Tongue (tissue), 2 donors: ENCODE data around the gene STIM1. TPM values are rescaled to one million over a fixed set of nuclear protein-coding genes. Genes with fewer than 3 reads are reported as not detected.
A peak's percentile ranks its signal among the peaks of the same experiment; 100 is the strongest.
"Not testable (repeated sequence)": the region's sequence is repeated elsewhere in the genome, so short reads cannot be mapped to it uniquely, and the experiment has no call there.

Source experiments
- DNase-seq: peaks from one replicate; pipeline ENCODE4 v3.0.0-alpha.2; 2015
- total RNA-seq: library from RNA; depleted of rRNA; stranded (reverse); fragments of >200 nt; gene quantifications from one replicate; pipeline ENCODE4 v1.2.3, GENCODE V29; 2014

STIM1 gene
- 71.0 TPM for total RNA-seq

DNA sequence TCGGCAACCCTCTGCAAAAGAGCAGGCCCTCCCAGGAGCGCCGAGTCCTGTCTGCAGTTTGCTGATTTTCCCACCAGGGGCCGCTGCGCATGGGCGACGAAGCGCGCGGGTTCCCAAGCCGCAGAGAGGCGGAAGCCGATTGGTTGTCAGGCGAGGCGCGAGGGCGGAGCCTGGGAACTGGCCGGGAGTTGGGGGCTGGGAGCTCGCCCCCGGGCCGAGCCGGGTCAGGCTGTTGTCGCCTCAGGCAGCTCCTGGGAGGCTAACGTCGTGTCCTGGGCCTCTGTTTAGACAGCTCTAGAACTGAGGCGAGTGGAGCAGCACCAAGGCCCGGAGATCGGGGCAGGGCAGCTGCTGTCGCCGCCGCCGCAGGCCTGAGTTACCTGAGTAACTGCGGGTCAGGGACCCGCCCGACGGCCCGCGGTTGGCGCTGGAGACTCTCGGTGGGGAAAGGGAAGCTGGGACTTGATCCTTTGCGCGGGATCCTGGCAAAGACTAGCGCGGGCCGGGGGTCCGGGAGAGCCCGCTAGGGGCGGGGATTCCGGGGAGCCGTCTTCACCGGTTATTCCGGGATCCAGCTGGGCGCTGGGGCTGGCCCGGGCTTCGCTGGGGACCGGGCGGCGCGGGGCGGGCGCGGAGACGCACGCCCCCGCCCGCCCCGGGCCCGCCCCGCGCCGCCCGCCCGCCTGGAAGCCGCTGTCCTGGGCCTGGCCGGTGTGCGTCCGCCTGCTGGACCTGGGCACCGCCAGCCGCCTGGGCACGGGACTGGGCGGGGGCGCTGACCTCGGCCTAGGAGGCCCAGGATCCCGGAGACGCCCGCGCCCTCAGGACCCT is at the start of gene STIM1:
Gene STIM1, plus strand, starts transcription at position 688 of the 831 bp plus-strand sequence. CDS start 607 bp downstream, outside the sequence.
- DNase-seq: peak; percentile 98

DNA sequence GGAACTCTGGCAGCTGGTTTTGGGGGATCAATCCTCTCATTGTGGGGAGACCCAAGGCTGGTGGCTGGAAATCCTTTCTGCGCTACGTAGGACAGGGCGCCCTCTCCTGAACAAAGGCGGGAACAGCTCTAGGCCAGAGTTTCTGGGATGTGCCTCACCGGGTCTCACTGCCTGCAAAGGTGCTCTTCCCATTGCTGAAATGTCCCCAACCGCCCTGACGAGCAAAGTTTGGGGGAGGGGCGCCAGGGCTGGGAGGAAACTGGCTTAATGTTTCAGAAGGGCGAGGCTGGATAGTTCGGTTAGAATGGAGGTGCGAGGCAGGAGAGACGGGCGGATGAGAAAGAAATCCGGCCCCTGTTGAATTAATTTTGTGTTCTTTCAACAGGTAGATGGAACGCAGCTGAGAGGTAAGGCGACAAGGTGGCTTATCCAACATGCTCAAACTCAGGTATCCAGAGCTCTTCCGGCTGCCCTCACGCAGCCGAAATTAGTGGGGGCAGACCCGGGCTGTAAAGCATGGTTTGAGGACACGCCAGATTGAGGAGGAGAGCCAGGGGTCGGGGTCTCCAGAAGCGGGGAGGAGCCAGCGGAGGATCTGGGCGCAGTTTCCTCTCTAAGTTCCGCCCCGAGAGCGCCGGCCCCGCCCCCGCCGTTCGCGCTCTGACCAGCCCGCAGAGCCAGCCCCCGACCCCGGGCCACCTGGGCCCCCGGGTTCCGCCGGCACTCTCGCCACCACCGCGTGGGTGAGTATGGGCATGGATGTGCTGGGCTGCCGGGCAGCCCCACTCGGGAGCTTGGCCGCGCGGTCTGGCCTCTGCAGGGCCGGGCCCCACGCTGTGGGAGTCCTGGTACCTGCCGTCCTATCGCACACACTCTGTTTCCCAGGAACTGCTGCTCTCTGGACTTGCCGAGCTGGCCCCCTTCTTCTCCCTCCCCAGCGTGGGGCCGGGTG is 47.3 kb upstream of the STIM1 start, which contains the start of gene PGAP2:
Gene PGAP2, plus strand, starts transcription at position 652 of the 952 bp plus-strand sequence. CDS start 2,700 bp downstream, outside the sequence.
- DNase-seq: peak; percentile 73

DNA sequence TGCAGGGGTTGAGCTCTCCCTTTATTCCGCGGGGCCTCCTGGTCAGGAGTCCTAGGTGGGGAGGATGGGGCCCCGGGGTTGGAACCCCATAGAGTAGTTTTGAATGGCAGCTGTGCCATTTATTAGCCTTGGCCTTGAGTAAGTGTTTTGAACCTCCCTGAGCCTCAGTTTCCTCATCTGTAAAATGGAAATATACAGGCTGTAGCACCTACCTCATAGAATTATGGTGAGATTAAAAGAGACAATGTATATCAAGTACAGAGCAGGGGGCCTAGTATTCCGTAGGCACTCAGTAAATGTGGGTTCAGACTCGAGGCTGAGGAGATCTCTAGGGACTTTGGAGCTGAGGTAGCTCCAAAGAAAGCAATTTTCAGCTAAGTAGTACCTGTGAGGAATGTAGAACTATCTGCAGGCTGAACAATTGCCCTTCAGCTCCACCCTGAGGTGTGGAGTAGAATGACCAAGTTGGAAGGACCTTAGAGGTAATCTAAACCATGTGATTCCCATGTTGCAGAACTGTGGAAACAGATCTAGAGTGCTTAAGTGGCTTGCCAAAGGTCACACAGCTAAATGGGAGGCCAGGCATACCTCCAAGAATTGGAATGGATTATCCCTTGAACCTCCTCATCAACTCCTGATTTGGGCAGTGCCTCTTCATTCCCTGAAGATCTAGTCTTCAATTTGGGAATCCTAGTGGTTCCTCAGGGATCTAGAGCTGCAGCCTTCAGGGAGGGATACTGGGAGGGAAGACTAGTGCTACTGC is 46.4 kb upstream of the STIM1 start:
- DNase-seq: peak; percentile 30

DNA sequence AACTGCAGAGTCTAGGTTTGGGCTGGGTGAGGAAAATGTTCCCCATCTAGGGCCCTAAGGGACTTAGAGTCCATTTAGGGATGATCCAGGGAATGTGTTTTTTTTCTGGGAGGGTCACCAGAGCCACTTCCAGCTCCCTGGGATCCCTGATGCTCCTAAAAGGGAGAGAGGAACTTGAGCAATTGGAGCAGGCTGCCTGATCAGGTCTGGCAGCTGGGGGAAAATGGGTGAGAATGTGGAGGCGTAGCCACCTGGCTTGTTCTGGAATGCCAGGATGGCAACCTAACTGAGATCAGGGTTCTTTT is 45.9 kb upstream of the STIM1 start:
- no peak for DNase-seq

DNA sequence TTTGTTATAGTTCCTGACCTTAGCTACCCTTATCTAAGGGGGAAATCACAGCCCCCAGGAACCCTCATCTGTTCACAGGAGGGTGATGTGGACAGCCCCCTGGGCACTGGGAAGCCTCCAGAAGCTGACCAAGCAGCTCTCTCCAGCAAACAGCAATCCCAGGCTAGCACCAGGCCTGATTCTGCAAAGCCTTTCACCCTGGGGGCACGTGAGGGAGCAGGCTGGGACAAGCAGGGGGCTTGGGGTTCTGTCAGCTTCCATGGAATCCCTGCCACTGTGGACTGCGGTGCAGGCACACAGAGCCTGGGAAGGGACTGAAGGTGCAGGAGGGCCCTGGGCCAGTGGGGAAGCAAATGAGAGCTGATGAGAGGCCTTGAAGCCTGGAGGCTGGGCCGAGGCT is 45.0 kb upstream of the STIM1 start:
- no peak for DNase-seq

DNA sequence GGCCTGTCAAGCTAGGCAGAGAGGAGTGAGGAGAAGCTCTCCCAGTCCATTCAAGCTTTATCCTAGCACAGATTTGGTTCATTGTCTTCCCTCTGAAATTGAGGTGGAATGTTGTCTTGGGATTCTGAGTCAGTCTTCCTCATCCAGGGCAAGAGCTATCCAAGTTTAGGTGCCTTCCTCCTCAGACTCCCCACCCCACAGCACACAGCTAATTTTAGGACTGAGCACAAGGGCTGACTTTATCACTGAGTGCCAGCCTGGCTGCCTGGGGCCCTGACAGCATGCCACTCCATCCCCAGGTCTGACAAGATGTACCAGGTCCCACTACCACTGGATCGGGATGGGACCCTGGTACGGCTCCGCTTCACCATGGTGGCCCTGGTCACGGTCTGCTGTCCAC is 44.5 kb upstream of the STIM1 start:
- no peak for DNase-seq

DNA sequence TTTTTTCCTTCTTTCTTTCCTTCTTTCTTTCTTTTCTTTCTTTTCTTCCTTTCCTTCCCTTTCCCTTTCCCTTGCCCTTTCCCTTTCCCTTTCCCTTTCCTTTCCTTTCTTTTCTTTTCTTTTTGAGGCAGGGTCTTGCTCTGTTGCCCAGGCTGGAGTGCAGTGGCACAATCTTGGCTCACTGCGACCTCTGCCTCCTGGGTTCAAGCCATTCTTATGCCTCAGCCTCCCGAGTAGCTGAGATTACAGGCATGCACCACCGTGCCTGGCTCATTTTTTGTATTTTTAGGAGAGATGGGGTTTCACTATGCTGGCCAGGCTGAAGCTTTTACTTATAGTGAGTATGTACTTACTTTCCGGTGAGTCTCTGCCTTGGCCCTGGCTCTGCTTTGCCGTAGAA is 40.6 kb upstream of the STIM1 start:
- DNase-seq: not testable (repeated sequence)

DNA sequence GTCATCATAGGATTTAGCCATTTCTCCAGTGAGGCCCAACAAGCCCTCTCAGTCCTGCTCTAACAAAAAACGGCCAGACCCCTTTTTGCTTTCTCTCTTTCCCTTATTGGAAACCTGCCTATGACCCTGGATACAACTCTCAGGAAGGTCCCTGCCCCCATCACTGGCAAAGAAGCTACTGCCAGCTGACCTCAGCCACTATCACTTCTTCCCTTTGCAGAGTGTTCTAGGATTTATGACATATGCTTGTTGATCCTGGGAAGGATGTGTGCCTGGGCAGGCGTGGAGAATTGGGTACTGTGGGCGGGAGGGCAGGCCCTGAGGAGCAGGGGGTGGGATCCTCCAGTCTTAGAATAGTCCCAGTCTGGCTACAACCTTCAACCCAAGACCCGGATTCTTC is 39.6 kb upstream of the STIM1 start:
- DNase-seq: no peak

DNA sequence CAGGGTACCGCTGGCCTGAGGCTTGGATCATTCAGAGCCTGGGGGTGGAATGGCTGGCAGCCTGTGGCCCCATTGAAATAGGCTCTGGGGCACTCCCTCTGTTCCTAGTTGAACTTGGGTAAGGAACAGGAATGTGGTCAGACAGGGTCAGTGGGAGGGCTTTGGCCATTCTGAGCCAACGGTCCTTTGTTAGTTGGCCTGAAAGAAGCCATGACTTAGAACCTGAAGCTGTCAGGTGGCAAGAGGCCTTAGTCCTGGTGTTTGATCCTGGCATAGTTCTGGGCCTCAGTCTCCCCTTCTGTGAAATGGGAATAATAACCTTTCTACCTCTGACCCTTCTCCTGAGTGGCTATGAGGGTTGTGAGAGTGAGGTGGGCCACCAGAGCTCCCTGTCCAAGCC is 38.8 kb upstream of the STIM1 start:
- no peak for DNase-seq

DNA sequence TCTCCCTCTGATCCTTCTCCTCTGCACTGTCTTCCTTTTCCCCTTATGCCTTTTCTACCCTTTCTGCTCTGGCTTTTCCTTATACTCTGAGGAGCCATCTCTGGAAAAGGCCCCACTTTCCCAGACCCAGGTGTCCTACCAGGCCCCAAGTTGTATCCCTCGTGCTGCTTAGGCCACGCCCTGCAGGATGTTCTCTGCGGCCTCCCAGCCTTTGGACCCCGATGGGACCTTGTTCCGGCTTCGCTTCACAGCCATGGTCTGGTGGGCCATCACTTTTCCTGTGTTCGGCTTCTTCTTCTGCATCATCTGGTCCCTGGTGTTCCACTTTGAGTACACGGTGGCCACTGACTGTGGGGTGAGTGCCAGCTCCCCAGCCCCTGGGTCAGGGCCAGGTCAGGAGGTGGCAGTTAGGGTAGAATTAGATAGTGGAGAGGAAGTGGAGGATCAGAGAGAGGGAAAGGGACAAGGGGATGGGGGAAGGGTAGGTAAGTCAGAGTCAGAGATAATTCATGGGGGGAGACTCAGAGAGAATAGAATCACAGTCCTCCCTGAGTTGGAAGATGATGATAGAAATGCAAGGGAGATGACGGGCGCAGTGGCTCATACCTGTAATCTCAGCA is 38.2 kb upstream of the STIM1 start:
- no peak for DNase-seq

DNA sequence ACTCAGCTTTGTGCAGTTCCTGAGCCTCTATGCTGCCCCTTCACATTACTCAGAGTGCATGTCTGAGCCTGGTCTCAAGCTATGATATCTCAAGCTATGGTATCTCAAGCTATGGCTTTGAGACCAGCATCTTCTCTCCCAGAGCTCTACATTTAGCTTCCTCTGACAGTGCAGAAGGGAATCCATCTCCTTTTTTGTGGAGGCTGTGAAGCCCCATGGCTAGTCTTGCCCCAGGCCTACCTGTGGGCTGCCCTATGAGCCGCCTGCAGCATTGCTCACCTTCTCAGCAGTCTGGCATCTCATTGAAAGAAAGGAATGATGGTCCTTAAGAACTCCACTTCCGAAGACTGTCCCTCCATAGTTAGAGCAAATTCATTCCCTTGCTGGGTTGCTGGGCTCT is 34.5 kb upstream of the STIM1 start:
- no peak for DNase-seq

DNA sequence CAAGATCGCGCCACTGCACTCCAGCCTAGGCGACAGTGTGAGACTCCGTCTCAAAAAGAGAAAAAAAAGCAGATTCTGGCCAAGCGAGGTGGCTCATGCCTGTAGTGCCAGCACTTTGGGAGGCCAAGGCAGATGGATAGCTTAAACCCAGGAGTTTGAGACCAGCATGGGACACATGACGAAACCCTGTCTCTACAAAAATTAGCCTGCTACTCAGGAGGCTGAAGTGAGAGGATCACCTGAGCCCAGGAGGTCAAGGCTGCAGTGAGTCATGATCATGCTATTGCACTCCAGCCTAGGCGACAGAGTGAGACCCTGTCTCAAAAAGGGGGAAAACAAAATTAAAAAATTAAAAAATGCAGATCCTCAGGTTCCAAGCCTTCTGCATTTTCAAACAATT is 33.2 kb upstream of the STIM1 start:
- no peak for DNase-seq

DNA sequence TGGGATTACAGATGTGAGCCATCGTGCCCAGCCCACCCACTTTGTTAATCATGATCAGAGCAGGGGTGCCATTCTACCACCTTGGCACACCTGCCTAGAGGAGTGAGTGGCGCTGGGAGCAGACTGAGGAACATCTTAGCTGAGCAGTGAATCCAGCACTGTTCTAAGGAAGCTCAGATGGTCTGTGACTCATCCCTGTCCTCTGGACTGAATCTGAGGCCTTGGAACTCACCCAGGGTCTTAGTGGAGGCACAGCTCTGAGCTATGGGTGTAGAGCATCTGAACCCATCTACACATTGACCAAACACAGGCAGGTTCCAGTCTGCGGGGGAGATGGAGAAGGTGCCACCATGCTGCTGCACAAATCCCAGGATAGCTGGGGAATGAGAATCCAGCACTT is 32.2 kb upstream of the STIM1 start:
- no peak for DNase-seq

DNA sequence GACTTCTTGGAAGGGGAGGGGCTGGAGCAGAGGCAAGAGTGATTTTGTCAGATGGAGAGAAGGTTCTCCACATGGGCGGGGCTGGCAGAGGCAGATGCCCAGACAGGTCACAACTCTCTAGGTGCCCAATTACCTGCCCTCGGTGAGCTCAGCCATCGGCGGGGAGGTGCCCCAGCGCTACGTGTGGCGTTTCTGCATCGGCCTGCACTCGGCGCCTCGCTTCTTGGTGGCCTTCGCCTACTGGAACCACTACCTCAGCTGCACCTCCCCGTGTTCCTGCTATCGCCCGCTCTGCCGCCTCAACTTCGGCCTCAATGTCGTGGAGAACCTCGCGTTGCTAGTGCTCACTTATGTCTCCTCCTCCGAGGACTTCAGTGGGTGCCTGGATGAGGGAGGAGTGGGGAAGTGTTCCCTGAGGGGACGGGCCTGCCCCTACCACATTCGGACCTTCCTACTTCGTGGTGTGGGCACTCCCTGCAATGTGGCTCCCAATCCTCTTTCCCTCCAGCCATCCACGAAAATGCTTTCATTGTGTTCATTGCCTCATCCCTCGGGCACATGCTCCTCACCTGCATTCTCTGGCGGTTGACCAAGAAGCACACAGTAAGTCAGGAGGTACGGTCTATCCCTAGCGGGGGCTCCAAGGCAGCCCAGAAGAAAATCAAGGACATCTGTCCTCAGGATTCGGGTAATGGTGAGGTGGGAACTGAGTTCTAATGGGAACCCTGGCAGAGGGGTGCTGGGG is 31.5 kb upstream of the STIM1 start:
- no peak for DNase-seq

DNA sequence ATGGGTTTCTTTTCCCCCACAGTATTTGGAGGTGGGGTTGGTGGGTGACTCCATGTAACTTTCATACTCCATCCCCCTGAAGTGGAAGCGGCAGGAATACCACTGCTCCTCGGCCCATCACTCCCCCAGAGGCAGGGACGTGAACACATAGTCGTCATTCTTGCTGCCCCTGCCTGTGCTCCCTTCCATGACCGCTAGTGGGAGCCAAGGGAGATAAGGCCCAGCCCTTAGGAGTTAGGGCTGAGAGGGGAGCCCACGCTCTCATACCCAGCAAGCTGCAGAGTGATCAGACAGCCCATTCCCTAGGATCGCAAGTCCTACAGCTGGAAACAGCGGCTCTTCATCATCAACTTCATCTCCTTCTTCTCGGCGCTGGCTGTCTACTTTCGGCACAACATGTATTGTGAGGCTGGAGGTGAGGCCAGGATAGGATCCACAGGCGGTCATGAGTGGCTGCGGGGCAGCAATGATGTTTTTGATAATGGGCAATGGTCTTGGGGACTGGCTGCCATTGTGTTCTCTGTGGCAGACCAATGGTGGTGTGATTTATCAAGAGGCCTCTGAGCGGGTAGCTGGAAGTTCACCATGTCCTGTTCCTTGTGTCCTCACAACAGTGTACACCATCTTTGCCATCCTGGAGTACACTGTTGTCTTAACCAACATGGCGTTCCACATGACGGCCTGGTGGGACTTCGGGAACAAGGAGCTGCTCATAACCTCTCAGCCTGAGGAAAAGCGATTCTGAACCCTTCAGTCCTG is 30.6 kb upstream of the STIM1 start:
- peak; percentile 50 for DNase-seq

DNA sequence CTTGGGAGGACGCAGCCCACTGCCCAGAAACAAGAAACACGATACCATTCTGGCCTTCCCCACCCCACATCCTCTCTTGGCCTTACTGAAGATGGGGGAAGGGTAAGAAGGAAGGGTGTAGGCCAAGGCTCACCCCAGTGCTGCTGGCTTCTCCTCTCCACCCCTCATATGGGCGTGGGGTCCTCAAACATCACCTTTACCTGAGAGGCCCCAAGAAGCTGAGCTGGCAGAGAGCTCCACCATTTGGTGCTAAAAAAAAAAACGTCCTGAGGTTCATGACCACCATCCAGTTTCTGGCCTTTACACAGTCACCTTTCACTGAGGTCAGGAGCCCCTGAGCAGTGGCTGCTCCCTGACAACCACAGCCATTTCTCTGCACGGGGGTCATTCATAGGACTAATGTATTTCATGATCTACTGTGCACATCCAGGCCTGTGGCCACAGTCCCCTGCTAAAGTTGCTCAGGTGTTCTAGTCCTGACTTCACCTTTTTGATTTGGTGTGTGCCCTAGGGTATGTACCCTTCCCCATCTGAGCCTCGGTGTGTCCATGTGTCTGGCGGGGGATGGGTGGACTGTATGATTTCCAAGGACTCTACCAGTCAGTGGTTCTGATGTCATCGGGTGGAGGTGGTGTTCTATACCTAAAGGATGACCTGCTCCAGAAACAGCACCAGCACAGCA is 29.9 kb upstream of the STIM1 start:
- DNase-seq: no peak

DNA sequence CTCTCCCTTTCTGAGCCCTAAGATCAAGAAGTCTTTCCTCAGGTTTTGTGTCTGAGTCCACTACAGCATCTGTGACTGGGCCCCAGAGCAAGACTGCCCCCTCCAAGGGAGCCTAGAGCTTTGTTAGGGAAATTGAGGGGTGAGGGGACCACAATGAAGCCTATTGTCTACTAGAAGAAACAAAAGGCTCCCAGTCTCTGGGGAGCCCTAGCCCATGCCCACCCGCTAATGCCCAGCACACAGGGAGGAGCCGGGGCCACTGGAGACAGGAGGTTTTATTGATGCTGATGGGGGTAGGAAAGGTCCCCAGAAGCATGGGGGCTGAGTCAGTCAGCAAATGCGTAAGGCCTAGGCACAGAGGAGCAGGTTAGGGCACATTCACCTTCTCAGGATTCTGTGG is 28.7 kb upstream of the STIM1 start:
- DNase-seq: no peak

DNA sequence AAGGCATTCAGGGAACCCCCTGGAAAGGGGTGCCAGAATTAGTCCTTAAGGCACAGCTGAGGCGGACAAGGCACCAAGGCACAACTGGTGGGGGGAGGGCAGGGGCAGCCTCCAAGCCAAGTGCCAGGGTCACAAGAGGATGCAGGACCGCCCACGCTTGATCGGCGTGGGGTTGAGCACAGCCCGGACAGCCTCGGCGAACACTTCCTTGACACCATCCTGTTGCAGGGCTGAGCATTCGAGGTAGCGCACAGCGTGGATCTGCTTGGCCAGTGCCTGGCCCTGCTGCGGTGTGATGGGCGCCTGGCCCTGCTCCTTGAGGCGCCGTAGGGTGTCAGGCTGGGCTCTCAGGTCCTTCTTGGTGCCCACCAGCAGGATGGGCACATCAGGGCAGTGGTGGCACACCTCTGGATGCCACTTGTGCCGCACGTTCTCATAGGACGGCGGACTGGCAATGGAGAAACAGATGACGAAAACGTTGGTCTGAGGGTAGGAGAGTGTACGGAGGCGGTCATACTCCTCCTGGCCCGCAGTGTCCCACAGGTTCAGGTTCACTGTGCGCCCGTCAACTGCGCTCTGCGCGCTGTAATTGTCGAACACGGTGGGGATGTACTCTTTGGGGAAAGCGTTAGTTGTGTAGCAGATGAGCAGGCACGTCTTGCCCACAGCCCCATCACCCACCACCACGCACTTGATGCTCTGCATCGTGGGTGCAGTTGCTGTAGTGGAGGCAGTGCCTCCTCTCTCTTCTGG is 27.9 kb upstream of the STIM1 start:
- DNase-seq: no peak

DNA sequence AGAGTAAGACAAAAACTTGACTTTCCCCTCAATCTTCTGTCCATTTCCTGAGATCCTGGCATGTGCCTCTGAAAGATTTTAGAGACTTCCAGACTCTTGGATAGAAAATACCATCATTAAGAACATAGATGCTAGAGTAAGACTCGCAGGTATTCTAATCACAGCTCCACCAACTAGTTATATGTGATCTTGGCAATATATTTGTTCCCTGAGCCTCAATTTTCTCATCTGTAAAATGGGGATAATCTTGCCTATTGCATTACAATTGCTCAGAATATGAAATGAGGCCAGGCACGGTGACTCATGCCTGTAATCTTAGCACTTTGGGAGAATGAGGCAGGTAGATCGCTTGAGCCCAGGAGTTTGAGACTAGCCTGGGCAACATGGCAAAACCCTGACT is 25.4 kb upstream of the STIM1 start:
- DNase-seq: no peak
